GM12878 (cell line): ENCODE results near the gene CENATAC. TPM values are rescaled to one million over a fixed set of nuclear protein-coding genes. Genes with fewer than 3 reads are reported as not detected.

Source experiments
- ATAC-seq: fragments of 200-7000 bp; cut with Tn5 transposase; 3 replicates; pipeline ENCODE4 v1.9.1; 2020; ENCODE audit warnings: mild to moderate bottlenecking, moderate library complexity
- BruUV-seq: library from RNA; stranded (reverse); fragments of 400-500 nt; replicated peaks from 2 replicates; lab custom pipeline; 2021; lab: Mats Ljungman, UMichigan
- CTCF ChIA-PET: fragments of 300-600 bp; sonication (Branson Sonifier 250); formaldehyde crosslinking; extraction: SDS; loops from one replicate; lab custom pipeline; 2021; ENCODE audit warnings: inconsistent platforms; lab: Yijun Ruan, JAX
- POLR2A ChIA-PET: fragments of 350-600 bp; formaldehyde crosslinking; extraction: SDS; loops from one replicate; lab custom pipeline; 2021; ENCODE audit warnings: inconsistent platforms; lab: Charles Lee
- RAD21 ChIA-PET: fragments of 300-600 bp; sonication (Branson Sonifier 250); formaldehyde crosslinking; loops from one replicate; lab custom pipeline; 2023; ENCODE audit warnings: antibody characterized with exemption; ENCODE audit not compliant: unreplicated experiment; lab: Charles Lee
- SMC1A ChIA-PET: fragments of 300-600 bp; sonication (Branson Sonifier 250); formaldehyde crosslinking; loops from one replicate; lab custom pipeline; 2023; ENCODE audit not compliant: unreplicated experiment, uncharacterized antibody; lab: Charles Lee
- DNase-seq: peaks from one replicate; pipeline ENCODE4 v3.0.0-alpha.2; 2011; ENCODE audit warnings: low read depth, low spot score
- FAIRE-seq: peaks from 3 replicates; lab custom pipeline; 2011; peaks lifted over from hg19 to GRCh38; lab: Jason Lieb, UNC
- H2AFZ ChIP-seq: 2 replicates; pipeline ENCODE4 v1.6.0; 2011; ENCODE audit warnings: low read depth, low read length, control low read depth; ENCODE audit not compliant: control insufficient read depth
- H3K27ac ChIP-seq: 2 replicates; pipeline ENCODE4 v1.5.1; 2011; ENCODE audit warnings: control low read depth; ENCODE audit not compliant: control insufficient read depth, insufficient read depth
- H3K27me3 ChIP-seq, 2 experiments: replicated peaks in 1 of 2; 2 replicates each; pipeline versions ENCODE4 v1.6.0 to v1.6.1; 2011; ENCODE audit warnings: low read length in 1 of 2; ENCODE audit not compliant: control insufficient read depth in 2 of 2, insufficient read depth in 2 of 2
- H3K36me3 ChIP-seq, 2 experiments: 2 replicates each; pipeline ENCODE4 v1.5.1; 2011; ENCODE audit warnings: low read length in 1 of 2; ENCODE audit not compliant: control insufficient read depth in 2 of 2, insufficient read depth in 2 of 2
- H3K4me1 ChIP-seq: 2 replicates; pipeline ENCODE4 v1.6.1; 2011; ENCODE audit warnings: mild to moderate bottlenecking, low read length, moderate library complexity, mixed read lengths; ENCODE audit not compliant: control insufficient read depth, insufficient read depth
- H3K4me2 ChIP-seq: 2 replicates; pipeline ENCODE4 v1.6.0; 2011; ENCODE audit warnings: control low read depth; ENCODE audit not compliant: control insufficient read depth, insufficient read depth
- H3K4me3 ChIP-seq: fragments of 200-600 bp; sonication (generic); 2 replicates; pipeline ENCODE4 v1.5.1; 2016
- H3K79me2 ChIP-seq: 2 replicates; pipeline ENCODE4 v1.6.0; 2011; ENCODE audit warnings: low read length; ENCODE audit not compliant: control insufficient read depth, insufficient read depth
- H3K9ac ChIP-seq: 2 replicates; pipeline ENCODE4 v1.8.0; 2011; ENCODE audit warnings: low read length, control low read depth, mixed read lengths; ENCODE audit not compliant: control insufficient read depth, insufficient read depth
- H3K9me3 ChIP-seq: replicated peaks from 3 replicates; pipeline ENCODE4 v1.5.1; 2011; ENCODE audit warnings: mild to moderate bottlenecking, low read length; ENCODE audit not compliant: control insufficient read depth, insufficient read depth
- H4K20me1 ChIP-seq: 2 replicates; pipeline ENCODE4 v1.6.0; 2011; ENCODE audit not compliant: control insufficient read depth, insufficient read depth
- ASH2L ChIP-seq: fragments of 300-600, 200-600 bp; sonication (generic); IDR thresholded peaks from 2 replicates; pipeline ENCODE4 v1.6.1; 2017; ENCODE audit warnings: low read depth, mild to moderate bottlenecking, borderline replicate concordance
- BCL11A ChIP-seq: IDR thresholded peaks from 2 replicates; pipeline ENCODE4 v1.6.1; 2011; ENCODE audit warnings: low read depth, low read length
- CBX3 ChIP-seq: fragments of 200-600 bp; sonication (generic); IDR thresholded peaks from 2 replicates; pipeline ENCODE4 v1.6.1; 2016; ENCODE audit warnings: low read depth, borderline replicate concordance
- CEBPZ ChIP-seq: fragments of 150-350 bp; IDR thresholded peaks from 2 replicates; pipeline ENCODE4 v1.6.1; 2016; ENCODE audit warnings: low read depth, low read length
- EZH2 ChIP-seq: IDR thresholded peaks from 2 replicates; pipeline ENCODE4 v1.6.1; 2012; ENCODE audit warnings: low read depth, mild to moderate bottlenecking, control low read depth, inconsistent platforms, low read length, borderline replicate concordance; ENCODE audit not compliant: control insufficient read depth
- FOXK2 ChIP-seq: fragments of 450-650 bp; IDR thresholded peaks from 2 replicates; pipeline ENCODE4 v1.6.1; 2017; ENCODE audit warnings: mild to moderate bottlenecking, moderate library complexity
- FOXM1 ChIP-seq: IDR thresholded peaks from 2 replicates; pipeline ENCODE4 v1.6.1; 2012; ENCODE audit warnings: low read depth, mild to moderate bottlenecking, inconsistent platforms, low read length, moderate library complexity
- GATAD2B ChIP-seq: fragments of 450-650 bp; conservative IDR thresholded peaks from 2 replicates; pipeline ENCODE4 v1.6.1; 2017; ENCODE audit warnings: low read depth, mild to moderate bottlenecking, moderate library complexity
- IKZF2 ChIP-seq, 2 experiments: fragments of 450-650 bp; IDR thresholded peaks; 2 replicates each; pipeline ENCODE4 v1.6.1; 2017; ENCODE audit warnings: mild to moderate bottlenecking in 2 of 2, moderate library complexity in 2 of 2
- KAT2A ChIP-seq: conservative IDR thresholded peaks from 2 replicates; pipeline ENCODE4 v1.6.1; 2011; ENCODE audit warnings: low read depth, low read length; ENCODE audit not compliant: control insufficient read depth
- MEF2A ChIP-seq: IDR thresholded peaks from 2 replicates; pipeline ENCODE4 v1.6.1; 2011; ENCODE audit warnings: low read depth, mild to moderate bottlenecking, low read length, moderate library complexity; ENCODE audit not compliant: insufficient read depth
- PAX8 ChIP-seq: fragments of 450-650 bp; IDR thresholded peaks from 2 replicates; pipeline ENCODE4 v1.6.1; 2017; ENCODE audit warnings: mild to moderate bottlenecking, moderate library complexity
- RAD51 ChIP-seq: fragments of 450-650 bp; IDR thresholded peaks from 2 replicates; pipeline ENCODE4 v1.6.1; 2016; ENCODE audit warnings: moderate library complexity, mild to moderate bottlenecking, inconsistent platforms
- RB1 ChIP-seq: fragments of 450-650 bp; formaldehyde crosslinking; IDR thresholded peaks from 2 replicates; pipeline ENCODE4 v1.6.1; 2017; ENCODE audit warnings: mild to moderate bottlenecking, borderline replicate concordance
- SIN3A ChIP-seq: IDR thresholded peaks from 2 replicates; pipeline ENCODE4 v1.6.1; 2012; ENCODE audit warnings: low read depth, low read length, improper control_type of control experiment
- SMAD5 ChIP-seq: IDR thresholded peaks from 2 replicates; pipeline ENCODE4 v1.6.1; 2016; ENCODE audit warnings: antibody characterized with exemption, low read depth
- SPI1 ChIP-seq: IDR thresholded peaks from 2 replicates; pipeline ENCODE4 v1.6.1; 2011; ENCODE audit warnings: low read depth, mild to moderate bottlenecking, low read length, moderate library complexity, borderline replicate concordance; ENCODE audit not compliant: insufficient read depth
- YY1 ChIP-seq: IDR thresholded peaks from 2 replicates; pipeline ENCODE4 v1.6.1; 2011; ENCODE audit warnings: low read depth, mild to moderate bottlenecking, low read length
- ZNF384 ChIP-seq: IDR thresholded peaks from 2 replicates; pipeline ENCODE4 v1.6.1; 2012; ENCODE audit warnings: low read depth, mild to moderate bottlenecking, low read length, improper control_type of control experiment, borderline replicate concordance
- WGBS: methylation state at CpG from one replicate; pipeline ENCODE4 v1.1.6; 2016; ENCODE audit warnings: low lambda C conversion rate; ENCODE audit not compliant: insufficient replicate concordance, insufficient coverage; ENCODE audit errors: missing lambda C conversion rate; 5-methylcytosine and 5-hydroxymethylcytosine counted together
- in situ Hi-C: fragments of 300-500 bp; cut with MboI; formaldehyde crosslinking; loops from 9 replicates; pipeline ENCODE4 v1.14.3; 2018; ENCODE audit warnings: mixed read lengths
- intact Hi-C: fragments of 100-400 bp; cut with micrococcal nuclease; formaldehyde crosslinking; loops from one replicate; pipeline ENCODE4 v1.14.2; 2022; ENCODE audit not compliant: unreplicated experiment
- polyA plus RNA-seq, 11 experiments: library from polyadenylated mRNA; depleted of rRNA in 4 of 11; unstranded in 6 of 11; stranded (reverse) in 5 of 11; fragments of >200 nt; fragmentation: Nextera tagmentation in 4 of 11; fragmentation: Illumina TruSeq in 1 of 11; extraction: Ambion mirVana in 4 of 11; extraction: Trizol in 1 of 11; gene quantifications; 1 replicate in 1 of 11; 2 replicates in 10 of 11; pipeline versions ENCODE4 v1.2.1 to v1.2.3, GENCODE V29; 2011 to 2016; ENCODE audit warnings: inconsistent platforms in 2 of 11, missing spikeins in 2 of 11, low read depth in 1 of 11
- total RNA-seq, 4 experiments: library from RNA; depleted of rRNA in 3 of 4; stranded (reverse); fragments of >200 nt in 3 of 4; fragmentation: Illumina TruSeq in 1 of 4; extraction: Trizol in 1 of 4; gene quantifications; 2 replicates each; pipeline versions ENCODE4 v1.2.1 to v1.2.3, GENCODE V29; 2013 to 2021
- TF ChIP-seq, protein P1 (sequence below): fragments of 450-650 bp; IDR thresholded peaks from 2 replicates; pipeline ENCODE4 v1.6.1; 2018; ENCODE audit warnings: mild to moderate bottlenecking, low read depth, moderate library complexity; ENCODE audit not compliant: partially characterized antibody

Gene CENATAC
- total and polyA plus RNA-seq, 10 of the 15 experiments (the other 5 are each of a cell fraction or from before 2014, with no cell fraction given): 4.8 to 37.1 (median 24.1) TPM

GRCh38 chr11:119054418-119054817 is 56.5 kb downstream of the CENATAC start:
- no peak overlapping the region for H3K9ac ChIP-seq
- BruUV-seq: no TSS peak
- DNase-seq: no peak
- TF ChIP-seq, protein P1, sequence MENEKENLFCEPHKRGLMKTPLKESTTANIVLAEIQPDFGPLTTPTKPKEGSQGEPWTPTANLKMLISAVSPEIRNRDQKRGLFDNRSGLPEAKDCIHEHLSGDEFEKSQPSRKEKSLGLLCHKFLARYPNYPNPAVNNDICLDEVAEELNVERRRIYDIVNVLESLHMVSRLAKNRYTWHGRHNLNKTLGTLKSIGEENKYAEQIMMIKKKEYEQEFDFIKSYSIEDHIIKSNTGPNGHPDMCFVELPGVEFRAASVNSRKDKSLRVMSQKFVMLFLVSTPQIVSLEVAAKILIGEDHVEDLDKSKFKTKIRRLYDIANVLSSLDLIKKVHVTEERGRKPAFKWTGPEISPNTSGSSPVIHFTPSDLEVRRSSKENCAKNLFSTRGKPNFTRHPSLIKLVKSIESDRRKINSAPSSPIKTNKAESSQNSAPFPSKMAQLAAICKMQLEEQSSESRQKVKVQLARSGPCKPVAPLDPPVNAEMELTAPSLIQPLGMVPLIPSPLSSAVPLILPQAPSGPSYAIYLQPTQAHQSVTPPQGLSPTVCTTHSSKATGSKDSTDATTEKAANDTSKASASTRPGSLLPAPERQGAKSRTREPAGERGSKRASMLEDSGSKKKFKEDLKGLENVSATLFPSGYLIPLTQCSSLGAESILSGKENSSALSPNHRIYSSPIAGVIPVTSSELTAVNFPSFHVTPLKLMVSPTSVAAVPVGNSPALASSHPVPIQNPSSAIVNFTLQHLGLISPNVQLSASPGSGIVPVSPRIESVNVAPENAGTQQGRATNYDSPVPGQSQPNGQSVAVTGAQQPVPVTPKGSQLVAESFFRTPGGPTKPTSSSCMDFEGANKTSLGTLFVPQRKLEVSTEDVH: no peak
- no peak for TF ChIP-seq FOXK2
- TF ChIP-seq CEBPZ: no peak
- TF ChIP-seq SIN3A: no peak
- no peak for TF ChIP-seq PAX8
- TF ChIP-seq FOXM1: no peak
- no peak for TF ChIP-seq ZNF384
- TF ChIP-seq SMAD5: no peak
- TF ChIP-seq EZH2: no peak
- TF ChIP-seq RAD51: no peak
- no peak for TF ChIP-seq KAT2A
- no peak for TF ChIP-seq BCL11A
- no peak for TF ChIP-seq MEF2A
- no peak for TF ChIP-seq CBX3
- no peak for TF ChIP-seq GATAD2B
- TF ChIP-seq IKZF2 (IDR thresholded peaks at IDR 0.05): no peak
- TF ChIP-seq SPI1: no peak
- no peak for TF ChIP-seq YY1
- no peak for TF ChIP-seq ASH2L
- no peak for TF ChIP-seq RB1
- TF ChIP-seq, all 136 proteins: peak for 0
- no peak overlapping the region for H2AFZ ChIP-seq
- no peak overlapping the region for H3K27ac ChIP-seq
- H4K20me1 ChIP-seq: no peaks in the 10 kb centered on the region
- peak overlapping the region; percentile 20; the same call in 1 of the 2 replicates for H3K4me2 ChIP-seq
- H3K79me2 ChIP-seq: peaks cover 45% of the 10 kb centered on the region
- intact Hi-C loops: no loop called here
- in situ Hi-C loops: no loop called here
- POLR2A ChIA-PET: interaction anchor here (1.0 to 2.7 kb wide), 2 partner anchors 24 to 28 kb away, joined by 3 to 14 read pairs; partner anchors contain the start of gene SLC37A4
- H3K27me3 ChIP-seq: no peaks in the 10 kb centered on the region
- no peak overlapping the region for H3K4me3 ChIP-seq
- H3K36me3 ChIP-seq: peaks cover 20 to 31% of the 10 kb centered on the region in 2 experiments
- SMC1A ChIA-PET: no interaction called here
- WGBS: 97% methylated on average over 10 of the region's 10 CpGs
- H3K9me3 ChIP-seq: no peaks in the 10 kb centered on the region
- ATAC-seq (no peak), FAIRE-seq (no peak)
- CTCF ChIA-PET: interaction anchor here (0.6 to 2.2 kb wide), 3 partner anchors 12 to 23 kb away, joined by 3 to 7 read pairs (median 3); no protein-coding TSS in a partner anchor
- H3K4me1 ChIP-seq: peaks cover 24% of the 10 kb centered on the region
- RAD21 ChIA-PET: no interaction called here
